ENCODE results near the gene SYT17. TPM values are rescaled to one million over a fixed set of nuclear protein-coding genes. Genes with fewer than 3 reads are reported as not detected.

The SYT17 gene
- total RNA-seq, 2 experiments from 2014 or later: 6.2 to 10.3 TPM

DNA sequence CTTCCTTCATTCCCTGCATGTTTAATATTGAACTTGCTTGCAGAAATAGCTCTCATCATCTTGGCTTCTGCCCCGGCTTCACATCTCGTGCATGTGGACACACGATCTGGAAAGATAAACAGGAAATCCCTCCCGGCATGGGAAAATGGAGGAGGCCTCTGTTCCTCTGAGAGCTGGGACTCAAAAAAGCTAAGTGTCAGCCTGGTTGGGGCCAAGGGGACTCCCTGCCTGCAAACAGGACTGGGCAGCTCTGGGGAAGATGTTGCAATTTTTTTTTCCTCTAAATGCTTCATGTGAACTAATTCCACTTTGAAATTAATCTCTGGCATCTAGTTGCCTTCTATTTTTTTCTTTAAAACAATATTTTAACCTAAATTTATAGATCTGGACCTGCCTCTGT, 29.4 kb upstream of the SYT17 start:
- Histone ChIP-seq H3K79me2 (ENCODE audit: insufficient read depth, low read depth, low read length) (no peaks in the 10 kb centered on the region), H2AFZ (ENCODE audit: low read length) (0 out of 2 replicates have a peak overlapping the region, but pooled peaks have one; percentile 18), H3K4me3 (ENCODE audit: low read depth, low read length, poor library complexity, severe bottlenecking) (no peak overlapping the region), H3K4me2 (ENCODE audit: low read length) (no peak overlapping the region), H3K4me1 (ENCODE audit: insufficient read depth, low read length, poor library complexity, severe bottlenecking) (no peaks in the 10 kb centered on the region), H3K27ac (ENCODE audit: low read depth, low read length, poor library complexity, severe bottlenecking) (no peak overlapping the region), H4K20me1 (ENCODE audit: insufficient read depth, low read length) (no peaks in the 10 kb centered on the region), H3K9me3 (ENCODE audit: low read length) (no peaks in the 10 kb centered on the region), H3K36me3 (ENCODE audit: insufficient read depth, low read length) (no peaks in the 10 kb centered on the region), H3K9me2 (ENCODE audit: insufficient read depth, low read length) (no peaks in the 10 kb centered on the region)
- BruUV-seq (replicated peaks): no TSS peak
- DNase-seq (ENCODE audit: low spot score): no peak
- ChIA-PET POLR2A (interaction anchor here (0.7 kb wide), 2 partner anchors 28 to 75 kb away, joined by 3 read pairs; no protein-coding TSS in a partner anchor), CTCF (ENCODE audit: unreplicated experiment) (no interaction called here)
- TF ChIP-seq, protein P1, sequence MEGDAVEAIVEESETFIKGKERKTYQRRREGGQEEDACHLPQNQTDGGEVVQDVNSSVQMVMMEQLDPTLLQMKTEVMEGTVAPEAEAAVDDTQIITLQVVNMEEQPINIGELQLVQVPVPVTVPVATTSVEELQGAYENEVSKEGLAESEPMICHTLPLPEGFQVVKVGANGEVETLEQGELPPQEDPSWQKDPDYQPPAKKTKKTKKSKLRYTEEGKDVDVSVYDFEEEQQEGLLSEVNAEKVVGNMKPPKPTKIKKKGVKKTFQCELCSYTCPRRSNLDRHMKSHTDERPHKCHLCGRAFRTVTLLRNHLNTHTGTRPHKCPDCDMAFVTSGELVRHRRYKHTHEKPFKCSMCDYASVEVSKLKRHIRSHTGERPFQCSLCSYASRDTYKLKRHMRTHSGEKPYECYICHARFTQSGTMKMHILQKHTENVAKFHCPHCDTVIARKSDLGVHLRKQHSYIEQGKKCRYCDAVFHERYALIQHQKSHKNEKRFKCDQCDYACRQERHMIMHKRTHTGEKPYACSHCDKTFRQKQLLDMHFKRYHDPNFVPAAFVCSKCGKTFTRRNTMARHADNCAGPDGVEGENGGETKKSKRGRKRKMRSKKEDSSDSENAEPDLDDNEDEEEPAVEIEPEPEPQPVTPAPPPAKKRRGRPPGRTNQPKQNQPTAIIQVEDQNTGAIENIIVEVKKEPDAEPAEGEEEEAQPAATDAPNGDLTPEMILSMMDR (conservative IDR thresholded peaks at IDR 0.05; ENCODE audit: low read length): no peak
- no peak for TF ChIP-seq EZH2phosphoT487 (IDR thresholded peaks at IDR 0.05; ENCODE audit: borderline replicate concordance, low read depth, low read length)
- intact Hi-C loops (cut with micrococcal nuclease; ENCODE audit: unreplicated experiment): no loop called here

DNA sequence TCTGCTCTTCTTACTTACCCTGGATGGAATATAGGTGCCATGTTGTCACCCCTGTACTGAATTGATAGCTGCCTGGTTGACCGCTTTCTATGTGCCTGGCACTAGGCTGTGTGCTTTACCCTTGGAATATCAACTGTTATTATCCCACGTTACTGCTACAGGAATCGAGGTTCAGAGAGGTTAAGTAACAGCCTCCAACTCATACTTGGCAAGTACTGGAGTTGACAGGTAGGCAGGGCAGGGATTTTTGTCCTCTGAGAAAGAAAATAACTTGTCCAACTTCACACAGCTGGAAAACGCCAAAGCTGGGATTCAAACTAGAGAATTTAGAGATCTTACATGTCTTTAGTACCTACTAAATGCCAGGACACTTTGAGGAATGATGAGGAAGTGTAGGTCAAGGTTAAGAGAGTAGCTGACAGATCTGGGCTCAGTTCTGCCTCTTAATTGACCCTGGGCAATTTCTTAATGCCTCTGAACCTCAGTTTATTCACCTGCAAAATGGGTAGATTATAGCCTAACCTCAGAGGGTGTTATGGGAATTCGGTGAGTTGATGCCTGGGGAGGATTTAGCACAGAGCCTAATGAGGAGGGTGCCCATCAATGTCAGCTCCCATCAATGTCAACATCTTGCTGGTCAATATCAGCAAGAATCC, 28.5 kb upstream of the SYT17 start:
- no peak for TF ChIP-seq EZH2phosphoT487 (IDR thresholded peaks at IDR 0.05; ENCODE audit: borderline replicate concordance, low read depth, low read length)
- TF ChIP-seq, protein P1 (conservative IDR thresholded peaks at IDR 0.05; ENCODE audit: low read length): no peak
- H3K4me1 ChIP-seq (ENCODE audit: insufficient read depth, low read length, poor library complexity, severe bottlenecking): no peaks in the 10 kb centered on the region
- ChIA-PET POLR2A (no interaction called here), CTCF (ENCODE audit: unreplicated experiment) (no interaction called here)
- no peak for DNase-seq (ENCODE audit: low spot score)
- intact Hi-C loops (cut with micrococcal nuclease; ENCODE audit: unreplicated experiment): no loop called here
- H2AFZ ChIP-seq (ENCODE audit: low read length): no peak overlapping the region
- H3K27ac ChIP-seq (ENCODE audit: low read depth, low read length, poor library complexity, severe bottlenecking): no peak overlapping the region
- no peaks in the 10 kb centered on the region for H3K9me2 ChIP-seq (ENCODE audit: insufficient read depth, low read length)
- BruUV-seq (replicated peaks): no TSS peak
- no peaks in the 10 kb centered on the region for H3K36me3 ChIP-seq (ENCODE audit: insufficient read depth, low read length)
- H3K4me3 ChIP-seq (ENCODE audit: low read depth, low read length, poor library complexity, severe bottlenecking): no peak overlapping the region
- H3K79me2 ChIP-seq (ENCODE audit: insufficient read depth, low read depth, low read length): no peaks in the 10 kb centered on the region
- no peaks in the 10 kb centered on the region for H4K20me1 ChIP-seq (ENCODE audit: insufficient read depth, low read length)
- no peak overlapping the region for H3K4me2 ChIP-seq (ENCODE audit: low read length)
- no peaks in the 10 kb centered on the region for H3K9me3 ChIP-seq (ENCODE audit: low read length)

DNA sequence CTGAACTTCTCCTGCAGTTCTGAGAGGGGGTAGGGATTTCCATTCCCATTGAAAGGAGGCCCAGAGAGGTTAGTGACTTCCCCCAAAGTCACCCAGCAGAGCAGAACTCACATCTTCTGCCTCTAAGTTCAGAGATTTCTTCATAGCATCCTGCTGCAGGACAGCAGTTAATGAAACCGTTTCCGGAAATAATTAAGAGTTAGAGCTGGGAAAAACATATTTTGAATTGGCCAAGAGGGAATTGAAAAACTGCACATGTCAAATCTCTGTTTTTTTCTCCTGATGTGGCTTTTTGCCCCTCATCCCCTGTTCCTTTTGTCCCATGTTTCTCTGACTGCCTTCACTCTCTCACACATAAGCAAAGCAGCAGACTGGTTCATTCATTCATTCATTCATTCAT, 27.6 kb upstream of the SYT17 start:
- ChIA-PET POLR2A (no interaction called here), CTCF (ENCODE audit: unreplicated experiment) (no interaction called here)
- no peak overlapping the region for H3K27ac ChIP-seq (ENCODE audit: low read depth, low read length, poor library complexity, severe bottlenecking)
- H3K4me2 ChIP-seq (ENCODE audit: low read length): no peak overlapping the region
- TF ChIP-seq EZH2phosphoT487 (IDR thresholded peaks at IDR 0.05; ENCODE audit: borderline replicate concordance, low read depth, low read length): no peak
- TF ChIP-seq, protein P1 (conservative IDR thresholded peaks at IDR 0.05; ENCODE audit: low read length): no peak
- H3K9me2 ChIP-seq (ENCODE audit: insufficient read depth, low read length): no peaks in the 10 kb centered on the region
- H3K36me3 ChIP-seq (ENCODE audit: insufficient read depth, low read length): no peaks in the 10 kb centered on the region
- no peaks in the 10 kb centered on the region for H3K79me2 ChIP-seq (ENCODE audit: insufficient read depth, low read depth, low read length)
- no peaks in the 10 kb centered on the region for H3K9me3 ChIP-seq (ENCODE audit: low read length)
- no TSS peak for BruUV-seq (replicated peaks)
- no peak overlapping the region for H2AFZ ChIP-seq (ENCODE audit: low read length)
- no peaks in the 10 kb centered on the region for H3K4me1 ChIP-seq (ENCODE audit: insufficient read depth, low read length, poor library complexity, severe bottlenecking)
- intact Hi-C loops (cut with micrococcal nuclease; ENCODE audit: unreplicated experiment): no loop called here
- H4K20me1 ChIP-seq (ENCODE audit: insufficient read depth, low read length): no peaks in the 10 kb centered on the region
- H3K4me3 ChIP-seq (ENCODE audit: low read depth, low read length, poor library complexity, severe bottlenecking): no peak overlapping the region
- DNase-seq (ENCODE audit: low spot score): no peak
